Activated naive CD4-positive, alpha-beta T cell treated with anti-CD3 and anti-CD28 coated beads for 36 hours (primary cell): ENCODE data around the gene TAPBP. TPM values are rescaled to one million over a fixed set of nuclear protein-coding genes. Genes with fewer than 3 reads are reported as not detected.

Experiments used
- CTCF ChIA-PET: fragments of 350-600 bp; sonication (Branson Sonifier 250); formaldehyde crosslinking; loops from one replicate; lab custom pipeline; 2021; ENCODE audit warnings: antibody characterized with exemption; lab: Charles Lee
- DNase-seq: peaks from one replicate; pipeline ENCODE4 v3.0.0-alpha.2; 2020
- H3K27ac Mint-ChIP-seq: one replicate; pipeline ENCODE4 v1.8.0; 2021; ENCODE audit warnings: mild to moderate bottlenecking, mixed read lengths
- H3K27me3 Mint-ChIP-seq: one replicate; pipeline ENCODE4 v1.8.0; 2021; ENCODE audit warnings: low read depth, mixed read lengths
- H3K36me3 Mint-ChIP-seq: one replicate; pipeline ENCODE4 v1.8.0; 2021; ENCODE audit warnings: low read depth, mixed read lengths
- H3K4me1 Mint-ChIP-seq: one replicate; pipeline ENCODE4 v1.8.0; 2021; ENCODE audit warnings: low read depth, mixed read lengths
- H3K4me3 Mint-ChIP-seq: one replicate; pipeline ENCODE4 v1.8.0; 2021; ENCODE audit warnings: mild to moderate bottlenecking, moderate library complexity, mixed read lengths
- H3K9me3 Mint-ChIP-seq: one replicate; pipeline ENCODE4 v1.8.0; 2021; ENCODE audit warnings: mixed read lengths
- intact Hi-C: fragments of 100-400 bp; cut with micrococcal nuclease; formaldehyde crosslinking; loops from one replicate; pipeline ENCODE4 v1.15.1; 2023
- total RNA-seq, 2 experiments: library from RNA; stranded (reverse); gene quantifications; one replicate each; pipeline ENCODE4 v1.2.3, GENCODE V29; 2021

TAPBP gene
- total RNA-seq, 2 experiments from 2014 or later, result 184 TPM

DNA sequence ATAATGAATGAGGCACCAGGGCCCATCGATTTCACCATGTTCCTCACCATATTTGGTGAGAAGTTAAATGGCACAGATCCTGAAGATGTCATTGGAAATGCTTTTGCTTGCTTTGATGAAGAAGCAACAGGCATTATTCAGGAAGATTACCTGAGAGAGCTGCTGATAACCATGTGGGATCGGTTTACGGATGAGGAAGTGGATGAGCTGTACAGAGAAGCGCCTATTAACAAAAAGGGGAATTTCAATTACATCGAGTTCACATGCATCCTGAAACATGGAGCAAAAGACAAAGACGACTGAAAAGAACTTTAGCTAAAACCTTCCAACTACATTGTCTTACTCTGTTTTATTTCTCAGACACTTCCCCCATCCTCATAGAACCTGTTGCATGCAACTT is 25.3 kb upstream of the TAPBP start:
- no peak overlapping the region for H3K27ac Mint-ChIP-seq
- H3K4me3 Mint-ChIP-seq, result no peak overlapping the region
- CTCF ChIA-PET, result interaction anchor here (0.6 kb wide), 1 partner anchor 8 kb away, joined by 6 read pairs; no protein-coding TSS in a partner anchor
- peaks cover 10% of the 10 kb centered on the region for H3K4me1 Mint-ChIP-seq
- no peak for DNase-seq
- no peaks in the 10 kb centered on the region for H3K9me3 Mint-ChIP-seq
- no peaks in the 10 kb centered on the region for H3K36me3 Mint-ChIP-seq
- no peaks in the 10 kb centered on the region for H3K27me3 Mint-ChIP-seq
- intact Hi-C loops, result no loop called here

GRCh38 chr6:33336495-33336894 is 22.6 kb upstream of the TAPBP start:
- Mint-ChIP-seq H3K27ac (no peak overlapping the region), H3K4me3 (no peak overlapping the region), H3K27me3 (no peaks in the 10 kb centered on the region), H3K9me3 (no peaks in the 10 kb centered on the region), H3K4me1 (peaks cover 17% of the 10 kb centered on the region), H3K36me3 (no peaks in the 10 kb centered on the region)
- DNase-seq, result no peak
- CTCF ChIA-PET, result interaction anchor here (0.8 to 1.6 kb wide), 2 partner anchors 8 to 19 kb away, joined by 6 to 8 read pairs; partner anchors contain the start of gene ZBTB22
- intact Hi-C loops, result no loop called here

- no peaks in the 10 kb centered on the region for H3K36me3 Mint-ChIP-seq
- no peak overlapping the region for H3K27ac Mint-ChIP-seq
- no peak for DNase-seq
- CTCF ChIA-PET, result interaction anchor here (0.7 to 1.6 kb wide), 3 partner anchors 9 to 297 kb away, joined by 4 to 8 read pairs (median 6); partner anchors contain the start of gene ZBTB22
- H3K4me3 Mint-ChIP-seq, result no peak overlapping the region
- intact Hi-C loops, result no loop called here
- no peaks in the 10 kb centered on the region for H3K9me3 Mint-ChIP-seq
- H3K27me3 Mint-ChIP-seq, result no peaks in the 10 kb centered on the region
- H3K4me1 Mint-ChIP-seq, result peaks cover 17% of the 10 kb centered on the region
Measured at GRCh38 chr6:33335916-33336315, 22.0 kb upstream of the TAPBP start.

GRCh38 chr6:33333666-33334065 is 19.8 kb upstream of the TAPBP start:
- intact Hi-C loops, result no loop called here

GRCh38 chr6:33330736-33331135 is 16.9 kb upstream of the TAPBP start:
- Mint-ChIP-seq H3K4me1 (peaks cover 17% of the 10 kb centered on the region), H3K4me3 (no peak overlapping the region), H3K27me3 (no peaks in the 10 kb centered on the region), H3K9me3 (no peaks in the 10 kb centered on the region), H3K36me3 (no peaks in the 10 kb centered on the region), H3K27ac (no peak overlapping the region)
- CTCF ChIA-PET, result interaction anchor here (1.2 kb wide), 1 partner anchor 14 kb away, joined by 5 read pairs; no protein-coding TSS in a partner anchor
- DNase-seq, result no peak
- intact Hi-C loops, result no loop called here

More at GRCh38 chr6:33333666-33334065, 19.8 kb upstream of the TAPBP start:
- Mint-ChIP-seq H3K9me3 (no peaks in the 10 kb centered on the region), H3K27me3 (no peaks in the 10 kb centered on the region), H3K4me3 (no peak overlapping the region), H3K36me3 (no peaks in the 10 kb centered on the region), H3K27ac (no peak overlapping the region), H3K4me1 (peaks cover 17% of the 10 kb centered on the region)
- CTCF ChIA-PET, result interaction anchor here (0.7 kb wide), 1 partner anchor 199 kb away, joined by 3 read pairs; no protein-coding TSS in a partner anchor
- DNase-seq, result no peak

DNA sequence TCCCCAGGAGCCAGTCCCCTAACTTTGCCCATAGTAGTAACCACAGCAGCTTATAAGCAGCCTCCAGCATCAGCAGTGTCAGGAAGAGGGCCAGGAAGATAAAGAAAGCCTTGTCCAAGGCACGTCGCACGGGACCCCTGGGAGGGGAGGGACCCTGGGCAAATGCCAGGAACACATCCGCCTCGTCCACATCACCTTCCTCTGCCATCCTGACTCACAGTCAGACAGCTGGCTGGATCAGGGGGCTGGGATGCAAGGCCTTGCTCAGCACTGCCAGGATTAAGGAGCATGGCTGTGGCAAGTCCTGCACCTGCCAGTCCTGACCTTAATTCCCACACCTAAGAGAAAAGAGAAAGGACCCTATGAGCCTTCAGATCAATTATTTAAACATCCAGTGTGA is 15.2 kb upstream of the TAPBP start:
- Mint-ChIP-seq H3K4me1 (peaks cover 19% of the 10 kb centered on the region), H3K27me3 (no peaks in the 10 kb centered on the region), H3K4me3 (no peak overlapping the region), H3K9me3 (no peaks in the 10 kb centered on the region), H3K36me3 (no peaks in the 10 kb centered on the region), H3K27ac (no peak overlapping the region)
- DNase-seq, result no peak
- intact Hi-C loops, result no loop called here
- CTCF ChIA-PET, result interaction anchor here (0.6 kb wide), 1 partner anchor 1073 kb away, joined by 6 read pairs; no protein-coding TSS in a partner anchor

DNA sequence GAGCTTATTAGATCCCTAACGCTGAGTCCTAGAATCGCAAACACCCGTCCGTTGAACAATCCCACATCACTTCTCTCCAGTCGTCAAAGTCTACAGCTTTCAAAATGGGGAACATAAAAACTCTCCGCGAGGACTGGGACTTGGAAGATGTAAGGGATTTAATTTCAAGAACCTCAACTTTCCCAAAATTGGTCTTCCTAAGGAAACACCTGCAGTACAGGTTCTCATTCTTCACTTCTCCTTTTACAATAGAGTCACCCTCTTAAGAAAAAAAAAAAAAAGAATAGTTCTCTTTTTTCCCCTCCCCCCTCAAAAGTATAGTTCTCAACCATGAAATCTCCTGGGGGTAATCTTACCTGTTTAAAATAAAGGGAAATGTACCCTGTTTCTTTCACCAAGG is 10.2 kb upstream of the TAPBP start:
- Mint-ChIP-seq H3K4me1 (peaks cover 38% of the 10 kb centered on the region), H3K9me3 (no peaks in the 10 kb centered on the region), H3K27me3 (no peaks in the 10 kb centered on the region), H3K36me3 (peaks cover 22% of the 10 kb centered on the region), H3K27ac (peak overlapping the region; percentile 98), H3K4me3 (peak overlapping the region; percentile 95)
- intact Hi-C loops, result no loop called here
- CTCF ChIA-PET, result interaction anchor here (0.7 to 1.2 kb wide), 2 partner anchors 19 to 53 kb away, joined by 3 to 4 read pairs; partner anchors contain the start of gene VPS52
- DNase-seq, result no peak

DNA sequence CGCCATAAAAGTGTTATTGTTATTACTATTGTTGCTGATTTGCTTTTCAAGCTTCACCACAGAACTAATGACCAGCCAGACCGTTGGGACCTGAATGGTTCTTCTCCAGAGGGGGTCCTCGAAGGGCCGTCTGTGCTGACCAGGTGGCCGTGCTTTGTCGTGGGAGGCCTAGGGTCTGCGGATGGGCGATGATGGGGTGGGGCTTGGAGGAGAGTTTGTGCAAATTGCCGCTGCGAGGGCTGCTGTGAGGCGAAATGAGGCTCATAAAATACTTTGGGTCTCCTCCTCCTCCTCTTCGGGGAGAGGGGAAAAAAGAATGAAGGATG is 9.7 kb upstream of the TAPBP start:
- no peaks in the 10 kb centered on the region for H3K9me3 Mint-ChIP-seq
- peak overlapping the region; percentile 95 for H3K4me3 Mint-ChIP-seq
- peaks cover 43% of the 10 kb centered on the region for H3K4me1 Mint-ChIP-seq
- peaks cover 25% of the 10 kb centered on the region for H3K36me3 Mint-ChIP-seq
- H3K27ac Mint-ChIP-seq, result peak overlapping the region; percentile 98
- intact Hi-C loops, result loop anchor here (1.0 kb wide), 8 partner anchors 9 to 95 kb away; partner anchors contain the start of genes CUTA, KIFC1, RPS18 and TAPBP
- CTCF ChIA-PET, result interaction anchor here (1.2 kb wide), 1 partner anchor 52 kb away, joined by 3 read pairs; the partner anchor contains the start of gene VPS52
- H3K27me3 Mint-ChIP-seq, result no peaks in the 10 kb centered on the region
- no peak for DNase-seq

DNA sequence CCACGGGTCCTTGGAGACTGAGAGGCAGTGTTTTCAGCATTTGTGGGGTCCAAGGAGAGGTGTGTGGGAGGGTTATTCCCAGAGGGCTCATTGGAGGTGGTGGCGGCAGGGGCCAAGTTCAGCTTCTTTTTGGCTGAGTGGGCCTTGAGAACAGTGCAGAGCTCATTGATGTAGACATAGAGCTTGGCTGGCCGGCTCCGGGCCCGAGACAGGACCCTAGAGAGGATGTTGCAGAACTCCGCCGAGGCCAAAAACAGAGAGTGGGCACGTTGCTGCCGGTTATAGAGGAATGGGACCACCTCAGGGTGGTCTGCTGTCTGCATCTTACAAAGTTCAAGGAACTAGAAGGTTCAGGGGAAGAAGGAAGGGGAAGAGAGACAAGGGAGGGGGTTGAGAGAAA is 7.3 kb upstream of the TAPBP start:
- peak overlapping the region; percentile 98 for H3K27ac Mint-ChIP-seq
- CTCF ChIA-PET, result interaction anchor here (1.0 kb wide), 1 partner anchor 70 kb away, joined by 3 read pairs; no protein-coding TSS in a partner anchor
- no peaks in the 10 kb centered on the region for H3K27me3 Mint-ChIP-seq
- peak overlapping the region; percentile 70 for H3K4me3 Mint-ChIP-seq
- no peak for DNase-seq
- peaks cover 27% of the 10 kb centered on the region for H3K36me3 Mint-ChIP-seq
- H3K4me1 Mint-ChIP-seq, result peaks cover 63% of the 10 kb centered on the region
- intact Hi-C loops, result no loop called here
- no peaks in the 10 kb centered on the region for H3K9me3 Mint-ChIP-seq

DNA sequence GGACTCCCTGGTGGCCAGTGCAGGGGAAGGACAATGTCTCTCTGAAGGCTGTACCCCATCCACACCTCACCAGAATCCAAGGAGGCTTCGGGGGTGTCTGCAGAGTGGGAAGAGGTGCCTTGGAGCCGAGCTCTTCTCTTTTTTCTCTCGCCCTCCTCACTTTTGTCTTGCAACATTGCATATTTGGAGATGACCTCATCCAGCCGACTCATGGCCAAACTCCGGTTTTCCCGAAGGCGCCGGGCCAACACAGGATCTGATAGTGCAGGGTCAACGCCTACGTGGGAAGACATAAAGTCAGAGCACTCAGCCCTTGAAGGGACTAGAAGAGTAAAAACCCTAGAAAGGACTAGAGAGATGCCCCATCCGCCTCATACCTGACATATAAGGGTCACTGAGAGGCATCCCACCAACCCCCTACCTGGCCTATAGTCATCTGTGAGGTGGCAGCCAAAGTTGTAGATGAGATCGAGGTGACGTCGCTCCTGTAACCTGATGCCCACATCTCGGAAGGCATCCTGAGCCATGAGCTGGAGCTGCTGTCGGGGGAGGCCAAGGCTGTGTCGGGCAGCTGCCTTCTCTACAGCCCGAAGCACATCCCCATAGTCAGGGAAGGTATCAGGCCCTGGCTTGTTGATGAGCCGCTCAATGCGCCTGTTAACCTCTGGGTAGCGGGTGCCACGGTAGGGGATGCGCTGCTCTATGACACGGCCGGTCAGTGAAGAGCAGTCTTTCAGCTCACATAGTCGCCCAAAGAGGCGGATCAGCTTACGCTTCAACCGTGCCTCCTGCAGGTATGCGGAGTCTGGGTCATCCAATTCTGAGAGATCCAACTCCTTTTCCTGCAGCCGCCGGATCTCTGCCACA is 6.7 kb upstream of the TAPBP start:
- Mint-ChIP-seq H3K27ac (peak overlapping the region; percentile 98), H3K36me3 (peaks cover 28% of the 10 kb centered on the region), H3K27me3 (no peaks in the 10 kb centered on the region), H3K4me1 (peaks cover 69% of the 10 kb centered on the region), H3K9me3 (no peaks in the 10 kb centered on the region), H3K4me3 (peak overlapping the region; percentile 70)
- no peak for DNase-seq
- intact Hi-C loops, result no loop called here
- CTCF ChIA-PET, result interaction anchor here (1.0 kb wide), 3 partner anchors 37 to 350 kb away, joined by 3 read pairs; no protein-coding TSS in a partner anchor

- no peaks in the 10 kb centered on the region for H3K9me3 Mint-ChIP-seq
- CTCF ChIA-PET, result interaction anchor here (1.0 kb wide), 2 partner anchors 37 to 350 kb away, joined by 3 read pairs; no protein-coding TSS in a partner anchor
- H3K4me3 Mint-ChIP-seq, result no peak overlapping the region
- no peaks in the 10 kb centered on the region for H3K27me3 Mint-ChIP-seq
- H3K4me1 Mint-ChIP-seq, result peaks cover 76% of the 10 kb centered on the region
- H3K27ac Mint-ChIP-seq, result peak overlapping the region; percentile 19
- intact Hi-C loops, result loop anchor here (10.0 kb wide), 1 partner anchor 475 kb away; the partner anchor contains the start of gene PSMB8
- peaks cover 29% of the 10 kb centered on the region for H3K36me3 Mint-ChIP-seq
- DNase-seq, result no peak
Measured at GRCh38 chr6:33319939-33320314, 6.0 kb upstream of the TAPBP start.

DNA sequence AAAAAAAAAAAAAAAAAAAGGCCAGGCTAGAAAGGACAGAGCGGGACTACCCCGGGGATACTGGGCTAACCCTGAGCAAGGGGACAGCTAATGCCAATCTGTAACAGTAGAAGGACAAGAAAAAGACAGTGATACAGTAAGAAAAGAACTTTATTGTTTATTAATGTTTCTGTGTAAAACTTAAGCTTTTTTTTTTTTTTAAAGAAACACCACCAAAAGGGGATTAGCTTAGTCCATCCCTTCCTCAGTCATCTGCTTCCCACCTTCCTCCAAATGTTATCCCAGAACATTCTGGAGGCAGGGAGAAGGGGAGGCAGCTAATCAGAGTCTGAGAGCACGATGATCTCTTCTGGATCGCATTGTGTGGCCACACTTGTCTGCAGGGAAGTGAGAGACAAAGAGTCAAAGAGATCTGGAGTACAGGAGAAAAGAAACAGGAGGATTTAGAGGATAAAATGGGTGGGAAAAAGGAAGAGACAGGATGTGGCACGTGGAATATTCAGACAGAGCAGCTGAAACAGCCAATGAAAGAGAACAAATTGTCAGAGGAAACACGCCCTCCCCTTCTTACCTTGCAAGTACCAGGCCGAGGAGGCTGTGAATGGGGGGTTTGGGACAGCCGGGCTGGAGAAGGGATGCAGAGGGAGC is 4.7 kb upstream of the TAPBP start:
- Mint-ChIP-seq H3K27ac (peak overlapping the region; percentile 95), H3K36me3 (peaks cover 32% of the 10 kb centered on the region), H3K4me1 (peaks cover 72% of the 10 kb centered on the region), H3K9me3 (no peaks in the 10 kb centered on the region), H3K27me3 (no peaks in the 10 kb centered on the region), H3K4me3 (peak overlapping the region; percentile 94)
- no peak for DNase-seq
- CTCF ChIA-PET, result interaction anchor here (0.6 to 2.3 kb wide), 9 partner anchors 17 to 289 kb away, joined by 3 to 16 read pairs (median 4); no protein-coding TSS in a partner anchor
- intact Hi-C loops, result loop anchor here (10.0 kb wide), 1 partner anchor 474 kb away; the partner anchor contains the start of gene PSMB8
